Activated CD4-positive, alpha-beta T cell treated with anti-CD3 and anti-CD28 coated beads for 48 hours (primary cell): Measurements from ENCODE around the gene AFTPH.

Source experiments
- DNase-seq: peaks from one replicate; pipeline ENCODE4 v3.0.0-alpha.2; 2020

The AFTPH gene

DNA sequence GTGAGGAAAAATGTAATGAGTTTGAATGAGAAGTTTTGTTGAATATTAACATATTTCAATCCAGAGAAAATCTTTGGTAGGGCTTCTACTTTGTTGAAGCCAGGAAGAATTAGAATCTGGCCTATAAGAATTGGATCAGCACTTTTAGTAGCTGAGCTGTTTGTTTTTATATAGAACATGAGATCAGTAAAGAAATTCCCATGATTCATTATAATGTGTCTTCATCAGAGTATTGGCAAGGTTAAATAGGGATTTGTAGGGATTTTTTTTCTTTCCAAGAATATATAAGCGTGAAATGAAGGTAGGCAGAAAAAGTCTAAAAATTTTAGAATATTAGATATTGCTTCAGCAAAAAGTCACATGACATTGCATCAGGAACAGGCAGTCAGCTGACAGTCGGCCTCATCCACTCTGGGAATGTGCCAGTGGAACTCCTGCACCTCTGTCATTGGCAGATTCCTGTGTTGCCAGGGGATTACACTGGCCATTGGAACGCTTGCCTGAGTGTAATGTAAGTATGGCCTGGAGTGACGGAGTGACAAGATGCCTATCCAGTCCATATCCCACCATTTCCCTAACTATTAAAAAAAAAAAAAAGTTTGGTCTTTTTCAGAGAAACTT, 69.0 kb downstream of the AFTPH start:
- no peak for DNase-seq

- no peak for DNase-seq
These were observed 70.3 kb downstream of the AFTPH start for GRCh38 chr2:64594226-64594989.

DNA sequence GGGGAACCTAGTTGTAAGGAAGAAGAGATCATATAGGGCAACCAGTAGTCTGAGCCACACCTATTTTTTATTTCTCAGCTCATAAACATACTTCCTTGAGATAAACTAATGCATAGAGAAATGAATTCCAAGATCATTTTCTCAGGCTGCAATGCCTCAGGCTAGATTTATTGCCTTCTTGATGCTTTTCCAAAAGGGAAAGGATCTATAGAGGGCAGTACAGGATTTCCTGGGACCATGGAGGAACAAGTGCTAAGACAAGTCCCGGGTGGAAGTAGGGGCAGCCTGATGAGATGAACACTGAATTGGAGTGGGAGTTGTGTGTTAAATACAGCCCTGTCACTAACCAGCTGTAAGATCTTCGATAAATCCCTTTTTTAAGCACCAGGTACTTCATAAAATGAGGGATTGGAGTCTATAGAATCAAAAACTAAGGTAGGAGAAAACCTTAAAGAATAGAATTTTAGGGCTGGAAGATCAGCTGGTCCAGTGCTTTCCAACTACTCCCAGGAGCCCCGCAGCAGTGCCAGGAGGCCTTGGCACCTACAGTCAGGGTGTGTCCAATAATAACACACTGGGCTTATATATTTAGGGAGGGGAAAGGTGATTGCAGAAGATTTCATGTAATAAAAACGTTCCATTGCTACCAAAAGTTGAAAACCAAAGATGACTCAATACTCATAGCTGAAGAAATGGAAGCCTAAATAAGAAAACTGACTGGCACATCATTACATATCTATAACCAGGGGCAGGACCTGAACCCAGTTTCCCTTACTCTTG, 71.5 kb downstream of the AFTPH start:
- DNase-seq = no peak

- no peak for DNase-seq
These were observed 74.1 kb downstream of the AFTPH start for GRCh38 chr2:64598226-64598625.

- no peak for DNase-seq
These were observed 75.3 kb downstream of the AFTPH start for GRCh38 chr2:64599469-64599868.

DNA sequence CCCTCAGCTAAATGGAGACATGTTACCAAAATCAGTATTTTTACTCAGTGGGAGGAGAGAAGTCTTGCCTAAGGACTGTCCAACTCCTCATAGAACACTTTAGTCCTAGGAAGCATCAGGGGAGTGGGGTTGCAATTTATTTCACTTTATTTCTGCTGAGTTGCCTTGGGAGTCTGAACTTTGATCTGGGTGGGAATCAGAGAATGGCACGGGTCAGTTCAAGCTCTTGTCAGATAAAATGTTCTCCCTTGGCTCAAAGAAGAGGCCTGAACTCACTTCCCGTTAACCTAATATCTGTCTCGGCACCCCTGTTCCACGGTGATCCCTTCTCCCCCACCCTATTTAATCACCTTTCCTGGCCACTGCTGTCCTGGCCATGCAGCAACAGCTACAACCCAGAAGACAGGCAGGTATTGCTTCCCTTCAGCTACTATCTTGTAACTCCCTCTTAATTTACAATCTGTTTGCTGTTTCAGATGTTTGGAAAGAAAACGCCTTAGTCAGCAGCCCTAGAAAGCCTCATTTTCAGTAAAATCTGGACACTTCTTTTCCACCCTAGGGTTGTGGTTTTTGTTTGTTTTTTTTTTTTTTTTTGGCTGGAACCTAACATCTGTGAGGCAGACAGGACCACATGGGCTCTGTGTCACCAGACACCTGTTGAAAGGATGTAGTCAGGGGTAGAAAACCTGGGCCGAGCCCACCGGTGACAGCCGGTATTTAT, 77.1 kb downstream of the AFTPH start:
- DNase-seq = no peak

- DNase-seq = no peak
These were observed 77.8 kb downstream of the AFTPH start for GRCh38 chr2:64601785-64602391.

- no peak for DNase-seq
These were observed 78.3 kb downstream of the AFTPH start for GRCh38 chr2:64602436-64602835.

- no peak for DNase-seq
These were observed 80.0 kb downstream of the AFTPH start for GRCh38 chr2:64604155-64604554.

DNA sequence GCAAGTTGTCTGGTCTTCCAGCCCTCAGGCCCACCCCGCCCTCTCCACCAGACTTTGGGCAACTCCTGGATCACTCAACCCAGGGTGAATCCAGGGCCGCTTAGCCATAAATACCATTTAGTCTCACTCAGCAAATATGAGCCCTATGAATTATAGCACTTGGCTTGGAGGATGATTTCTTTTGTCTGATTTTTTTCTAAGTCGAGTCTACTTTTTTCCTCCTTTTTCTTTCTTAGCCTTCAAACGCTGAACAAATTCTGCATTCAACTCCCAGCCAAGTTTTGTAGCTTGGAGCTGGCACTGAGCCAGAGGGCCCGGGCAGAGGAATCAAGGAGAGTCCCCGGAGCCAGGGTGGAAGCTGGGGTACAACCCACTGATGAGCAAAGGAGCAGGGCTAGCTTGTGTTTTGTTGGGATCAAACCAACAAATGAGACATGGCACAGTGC, 80.9 kb downstream of the AFTPH start:
- DNase-seq = no peak

DNA sequence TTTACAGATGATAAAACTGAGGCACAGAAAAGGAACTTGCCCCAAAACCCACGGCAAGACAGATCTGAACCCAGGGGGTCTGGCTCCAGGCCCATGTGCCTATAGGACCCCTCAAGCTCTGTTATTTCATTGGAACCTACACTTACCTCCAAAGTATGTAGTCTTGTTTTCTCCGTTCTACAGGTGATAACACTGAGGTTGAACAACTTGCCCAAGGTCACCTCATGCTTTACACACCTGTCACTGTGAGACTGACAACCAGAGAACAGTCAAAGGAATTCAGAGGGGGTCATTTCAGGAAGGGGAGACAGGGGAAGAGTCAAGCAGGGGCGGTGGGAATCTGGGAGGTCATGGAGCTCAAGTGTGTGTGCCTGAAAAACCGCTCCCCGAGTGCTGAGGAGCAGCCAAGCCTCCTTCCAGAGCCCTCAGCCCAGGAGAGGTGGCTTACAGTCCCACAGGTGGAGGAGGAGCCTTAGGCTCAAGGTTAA, 81.9 kb downstream of the AFTPH start:
- no peak for DNase-seq

DNA sequence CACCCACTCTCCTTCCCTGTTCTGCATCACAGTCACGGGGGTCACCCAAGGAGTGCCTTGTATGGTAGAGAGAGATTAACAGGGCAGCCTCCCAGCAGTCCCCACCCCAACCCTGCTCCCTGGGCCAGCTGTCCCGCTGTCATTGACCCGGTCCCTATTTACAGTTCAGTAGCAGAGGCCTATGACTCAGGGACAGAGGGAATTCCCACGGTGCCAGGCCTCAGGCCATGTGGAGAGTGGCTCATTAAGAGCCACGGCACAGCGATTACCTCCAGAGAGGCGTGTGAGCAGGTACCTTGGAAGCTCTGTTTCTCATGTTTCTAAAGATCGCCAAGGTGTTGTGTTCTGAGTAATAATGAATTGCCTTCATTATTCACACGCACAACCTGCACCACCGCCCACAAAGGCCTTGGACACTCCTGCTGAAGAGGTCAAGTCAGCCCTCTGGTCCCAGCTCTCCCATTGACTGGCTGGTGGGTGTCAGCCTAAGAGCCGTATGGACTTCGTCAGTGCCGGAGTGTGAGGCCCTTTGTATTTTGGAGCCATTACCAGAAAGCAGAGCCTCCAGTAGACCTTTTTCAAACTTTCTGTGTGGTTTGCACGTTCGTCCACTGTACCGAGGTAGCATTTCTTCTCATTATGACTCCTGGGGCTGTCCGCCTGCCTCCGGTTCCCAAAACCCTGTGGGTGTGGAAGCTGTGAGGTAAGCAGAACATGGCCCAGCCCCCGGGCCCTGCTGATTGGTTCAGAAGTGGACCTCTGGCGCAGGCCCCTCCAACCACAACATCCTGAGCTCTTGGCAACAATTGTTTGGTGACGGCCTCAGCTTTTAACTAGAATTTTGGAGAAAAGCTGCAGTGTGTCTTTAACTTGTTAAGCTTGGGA, 82.6 kb downstream of the AFTPH start:
- peak; percentile 92 for DNase-seq

DNA sequence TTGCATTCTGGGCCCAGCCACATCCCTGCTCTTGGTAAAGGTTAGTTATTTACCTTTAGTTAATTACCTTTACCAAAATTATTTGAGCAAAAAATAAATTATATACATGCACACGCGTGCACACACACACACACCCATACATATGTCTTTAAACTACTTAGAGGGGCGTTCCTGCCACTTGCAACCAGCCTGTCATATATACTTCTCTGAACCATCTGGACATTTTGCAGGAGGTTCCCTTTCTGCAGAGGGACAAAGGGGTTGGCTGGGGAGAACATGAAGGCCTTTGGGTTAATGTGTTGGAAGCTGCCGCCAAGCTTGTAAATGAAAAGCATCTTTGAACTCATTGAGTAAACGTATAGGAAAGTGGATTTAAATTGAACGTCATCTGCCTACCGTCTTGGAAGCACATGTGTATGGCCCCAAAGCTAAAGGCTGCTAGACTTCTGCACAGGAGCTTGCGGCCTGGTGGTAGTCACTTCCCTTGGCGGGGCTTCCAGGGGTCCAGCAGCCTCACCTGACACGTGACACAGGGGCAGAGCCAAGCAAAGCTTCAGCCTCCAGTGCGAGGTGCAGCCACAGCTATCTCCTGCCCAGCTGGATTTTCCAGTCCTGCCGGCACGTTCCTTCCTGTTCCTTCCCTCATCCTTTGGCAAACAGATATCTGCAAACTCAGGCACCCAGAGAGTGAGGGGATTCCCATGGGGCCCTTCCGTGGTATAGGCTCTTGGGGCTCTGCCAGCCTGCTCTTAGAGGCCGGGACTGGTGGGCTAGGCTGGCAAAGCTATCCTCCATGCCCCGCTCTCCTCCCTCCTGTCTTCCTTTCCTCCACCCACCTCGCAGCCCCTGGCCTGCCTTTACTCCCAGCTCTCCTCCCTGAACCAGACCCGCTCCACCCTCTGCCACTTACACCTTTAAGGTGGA, 83.5 kb downstream of the AFTPH start:
- no peak for DNase-seq

DNA sequence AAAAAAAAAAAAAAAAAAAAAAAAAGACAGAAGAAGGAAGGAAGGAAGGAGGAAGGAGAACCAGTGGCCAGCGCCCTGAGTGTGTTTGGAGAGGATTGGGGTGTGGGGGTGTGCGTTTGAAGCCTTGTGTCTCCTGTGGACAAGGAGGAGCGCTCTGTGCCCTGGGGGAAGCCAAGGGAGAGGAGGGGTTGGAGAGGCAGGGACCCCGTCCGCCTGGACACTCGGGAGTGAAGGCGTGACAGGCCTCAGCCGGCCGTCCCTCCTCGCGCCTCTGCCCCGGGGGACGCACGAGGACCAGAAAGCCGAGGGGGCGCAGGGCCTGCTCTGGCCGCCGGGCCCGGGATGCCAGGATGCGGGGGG, 84.7 kb downstream of the AFTPH start:
- peak; percentile 25 for DNase-seq

- peak; percentile 74 for DNase-seq
These were observed 85.3 kb downstream of the AFTPH start for GRCh38 chr2:64609227-64609941.

GRCh38 chr2:64609942-64610281, 85.8 kb downstream of the AFTPH start:
- no peak for DNase-seq

DNA sequence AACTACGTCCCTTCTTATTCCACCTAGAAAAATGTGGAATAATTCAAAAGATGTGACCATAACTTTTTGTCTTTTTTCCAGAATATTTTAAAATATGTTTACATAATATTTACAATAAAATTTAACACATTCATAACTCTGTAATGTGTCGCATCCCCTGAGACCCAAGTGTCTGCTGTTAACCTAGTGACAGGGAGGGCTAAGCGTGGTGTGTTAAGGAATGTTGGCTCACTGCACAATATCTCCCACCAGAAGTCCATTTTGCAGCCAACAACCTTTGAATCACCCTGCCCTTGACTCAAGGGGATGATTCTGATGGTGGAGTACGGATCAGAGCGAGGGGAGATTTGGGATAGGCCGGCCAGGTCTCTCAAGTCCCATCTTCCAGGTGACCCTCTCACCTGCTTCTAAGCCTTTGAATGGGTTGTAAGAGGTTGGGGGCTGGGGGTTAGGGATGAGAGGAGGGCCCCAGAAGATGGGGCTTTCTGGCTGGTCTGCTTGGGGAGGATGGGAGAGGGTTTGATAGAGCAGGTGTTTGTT, 86.3 kb downstream of the AFTPH start:
- DNase-seq = no peak

DNA sequence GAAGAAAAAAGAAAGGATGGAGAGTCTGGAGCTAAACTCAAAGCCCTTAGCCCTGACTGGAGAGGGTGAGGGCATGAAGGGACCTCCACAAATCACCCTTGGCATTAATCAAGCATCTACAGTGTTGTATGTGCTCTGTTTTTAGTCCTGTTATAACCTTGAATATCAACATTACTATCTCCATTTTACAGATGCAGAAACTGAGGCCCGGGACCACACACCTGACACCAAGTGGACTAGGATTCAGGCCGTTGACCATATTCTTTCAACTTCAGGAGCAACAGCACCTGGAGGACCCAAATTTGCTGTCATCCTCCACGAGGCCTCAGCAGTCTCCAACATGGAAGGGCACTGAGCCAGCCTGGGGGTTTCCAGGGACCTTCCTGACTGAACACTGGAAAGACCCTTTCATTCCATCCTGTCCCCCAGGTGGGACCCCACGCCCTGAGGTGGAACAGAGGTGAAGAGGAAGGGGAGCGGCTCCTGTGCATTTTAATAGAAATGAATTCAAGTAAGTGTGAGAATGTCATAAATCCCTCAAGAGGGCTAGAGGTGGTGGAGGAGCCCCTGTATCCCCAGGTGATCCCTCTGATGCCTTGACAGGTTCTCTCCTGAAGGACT, 88.6 kb downstream of the AFTPH start:
- DNase-seq = no peak

DNA sequence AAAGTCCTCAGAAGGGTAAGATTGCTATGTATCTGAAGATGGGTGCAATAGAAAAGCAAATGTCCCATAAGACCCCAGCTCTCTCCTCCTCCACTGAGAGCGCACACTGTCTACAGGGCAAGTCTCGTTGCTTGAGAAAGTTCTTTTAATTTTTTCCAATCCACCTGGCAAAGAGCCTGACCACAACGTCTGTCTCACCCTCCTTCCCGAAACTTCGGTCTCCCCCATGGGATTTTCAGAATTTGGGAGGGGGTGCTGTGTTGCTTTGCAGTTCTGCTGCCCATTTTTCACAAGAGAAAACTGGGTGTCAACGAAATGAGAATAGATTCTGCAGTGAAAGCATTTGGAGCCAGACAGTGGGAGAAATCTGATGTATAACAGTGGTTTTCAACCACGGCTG, 89.1 kb downstream of the AFTPH start:
- DNase-seq = no peak
